GM12878 (cell line): Measurements from ENCODE around the gene ADGRV1.
"Not testable (repeated sequence)": the region's sequence is repeated elsewhere in the genome, so short reads cannot be mapped to it uniquely, and the experiment has no call there.

Experiments
- ATF2 ChIP-seq: IDR thresholded peaks from 2 replicates; pipeline ENCODE4 v1.6.1; 2012; ENCODE audit warnings: low read length, inconsistent platforms
- BCLAF1 ChIP-seq: fragments of 450-650 bp; IDR thresholded peaks from 2 replicates; pipeline ENCODE4 v1.6.1; 2017; ENCODE audit warnings: antibody characterized with exemption, mild to moderate bottlenecking, moderate library complexity
- CEBPB ChIP-seq, 2 experiments: fragments of 150-350 bp in 1 of 2; IDR thresholded peaks; 2 replicates each; pipeline ENCODE4 v1.6.1; 2012 to 2014; ENCODE audit warnings: low read depth in 2 of 2, low read length in 2 of 2, borderline replicate concordance in 1 of 2, inconsistent platforms in 1 of 2
- CHD1 ChIP-seq: IDR thresholded peaks from 2 replicates; pipeline ENCODE4 v1.6.1; 2012; ENCODE audit warnings: low read depth, low read length, improper control_type of control experiment
- CTCF ChIP-seq, 3 experiments: IDR thresholded peaks in 2 of 3; conservative IDR thresholded peaks in 1 of 3; 2 replicates each; pipeline ENCODE4 v1.5.1; 2011; ENCODE audit warnings: low read depth in 3 of 3, low read length in 3 of 3, mild to moderate bottlenecking in 3 of 3, control low read depth in 2 of 3, moderate library complexity in 2 of 3, inconsistent platforms in 1 of 3, mixed read lengths in 1 of 3; ENCODE audit not compliant: control insufficient read depth in 2 of 3, insufficient read depth in 1 of 3; ENCODE audit errors: extremely low read depth in 1 of 3
- EP300 ChIP-seq, 2 experiments: fragments of 150-350 bp in 1 of 2; IDR thresholded peaks; 2 replicates each; pipeline ENCODE4 v1.6.1; 2011 to 2012; ENCODE audit warnings: low read depth in 2 of 2, low read length in 2 of 2, borderline replicate concordance in 1 of 2, improper control_type of control experiment in 1 of 2, inconsistent platforms in 1 of 2; ENCODE audit not compliant: control insufficient read depth in 1 of 2
- EZH2 ChIP-seq: IDR thresholded peaks from 2 replicates; pipeline ENCODE4 v1.6.1; 2012; ENCODE audit warnings: low read depth, mild to moderate bottlenecking, control low read depth, inconsistent platforms, low read length, borderline replicate concordance; ENCODE audit not compliant: control insufficient read depth
- NFIC ChIP-seq: IDR thresholded peaks from 2 replicates; pipeline ENCODE4 v1.6.1; 2012; ENCODE audit warnings: low read depth, mild to moderate bottlenecking, inconsistent platforms, low read length, moderate library complexity
- NFYB ChIP-seq: IDR thresholded peaks from 2 replicates; pipeline ENCODE4 v1.6.1; 2011; ENCODE audit warnings: low read depth, mild to moderate bottlenecking, low read length, improper control_type of control experiment, moderate library complexity; ENCODE audit not compliant: insufficient read depth
- POLR2A ChIP-seq: IDR thresholded peaks from 2 replicates; pipeline ENCODE4 v1.6.1; 2011; ENCODE audit warnings: low read depth, mild to moderate bottlenecking, low read length
- POLR2AphosphoS5 ChIP-seq: IDR thresholded peaks from 2 replicates; pipeline ENCODE4 v1.6.1; 2011; ENCODE audit warnings: mild to moderate bottlenecking, low read length, inconsistent platforms
- SMC3 ChIP-seq: IDR thresholded peaks from 2 replicates; pipeline ENCODE4 v1.6.1; 2011; ENCODE audit warnings: low read length, improper control_type of control experiment, borderline replicate concordance
- SREBF1 ChIP-seq: IDR thresholded peaks from 2 replicates; pipeline ENCODE4 v1.6.1; 2012; ENCODE audit warnings: mild to moderate bottlenecking, low read length
- TCF3 ChIP-seq: IDR thresholded peaks from 2 replicates; pipeline ENCODE4 v1.6.1; 2012; ENCODE audit warnings: low read depth, mild to moderate bottlenecking, low read length, borderline replicate concordance; ENCODE audit not compliant: insufficient read depth

- TF ChIP-seq POLR2AphosphoS5; CTCF (IDR thresholded peaks at IDR 0.05 in 2 of 3, conservative IDR thresholded peaks at IDR 0.05 in 1 of 3; ENCODE audit: control insufficient read depth in 2 of 3, extremely low read depth in 1 of 3, insufficient read depth in 1 of 3, low read depth in 3 of 3, low read length in 3 of 3); NFIC; ATF2; BCLAF1; CHD1; SMC3; TCF3; EP300 (IDR thresholded peaks at IDR 0.05; ENCODE audit: borderline replicate concordance in 1 of 2, control insufficient read depth in 1 of 2, low read depth in 2 of 2, low read length in 2 of 2); SREBF1; CEBPB (IDR thresholded peaks at IDR 0.05; ENCODE audit: borderline replicate concordance in 1 of 2, low read depth in 2 of 2, low read length in 2 of 2); POLR2A; EZH2; NFYB: not testable (repeated sequence)
These were observed 493.8 kb downstream of the ADGRV1 start for GRCh38 chr5:91052411-91052810.
